AG08395 (cell line): Measurements from ENCODE around the gene SEMA4D.

Source experiments
- DNase-seq: peaks from one replicate; pipeline ENCODE4 v3.0.0; 2012; ENCODE audit warnings: mixed read lengths, low spot score

SEMA4D gene

DNA sequence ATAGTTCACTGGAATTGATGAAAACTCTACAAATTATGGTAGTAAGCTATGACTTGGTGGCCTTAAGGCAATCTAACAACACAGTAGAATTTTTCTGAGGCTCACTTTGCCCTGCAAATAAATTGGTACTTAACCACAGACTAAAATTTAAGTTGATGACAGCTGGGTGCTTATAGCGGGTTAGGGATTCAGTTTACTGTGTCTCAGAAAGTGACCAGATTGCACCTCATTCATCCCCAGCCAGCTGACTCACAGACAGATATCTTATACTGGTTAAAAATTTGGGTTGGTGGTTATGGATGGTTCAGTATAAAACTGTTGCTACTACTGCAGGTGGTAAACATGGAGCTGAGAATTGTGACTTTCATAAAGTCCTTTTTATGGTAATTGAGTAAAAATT, 184.1 kb downstream of the SEMA4D start:
- no peak for DNase-seq

DNA sequence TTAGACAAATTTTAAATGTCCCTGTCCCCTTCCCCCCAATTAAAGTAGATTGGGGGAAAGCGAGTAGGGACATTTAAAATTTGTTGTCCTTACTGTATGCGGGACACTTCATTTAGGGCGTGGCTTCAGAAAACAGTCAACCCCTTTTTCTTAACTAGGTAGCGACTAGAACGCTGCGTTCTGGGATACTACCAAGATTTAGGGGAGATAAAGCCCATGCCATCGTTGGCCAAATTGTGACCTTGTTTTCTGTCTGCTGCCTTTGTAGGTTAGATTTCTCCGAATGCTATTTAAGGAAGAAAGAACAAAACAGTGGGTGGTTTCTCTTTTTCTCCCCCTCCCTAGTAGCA, 185.7 kb downstream of the SEMA4D start:
- no peak for DNase-seq

DNA sequence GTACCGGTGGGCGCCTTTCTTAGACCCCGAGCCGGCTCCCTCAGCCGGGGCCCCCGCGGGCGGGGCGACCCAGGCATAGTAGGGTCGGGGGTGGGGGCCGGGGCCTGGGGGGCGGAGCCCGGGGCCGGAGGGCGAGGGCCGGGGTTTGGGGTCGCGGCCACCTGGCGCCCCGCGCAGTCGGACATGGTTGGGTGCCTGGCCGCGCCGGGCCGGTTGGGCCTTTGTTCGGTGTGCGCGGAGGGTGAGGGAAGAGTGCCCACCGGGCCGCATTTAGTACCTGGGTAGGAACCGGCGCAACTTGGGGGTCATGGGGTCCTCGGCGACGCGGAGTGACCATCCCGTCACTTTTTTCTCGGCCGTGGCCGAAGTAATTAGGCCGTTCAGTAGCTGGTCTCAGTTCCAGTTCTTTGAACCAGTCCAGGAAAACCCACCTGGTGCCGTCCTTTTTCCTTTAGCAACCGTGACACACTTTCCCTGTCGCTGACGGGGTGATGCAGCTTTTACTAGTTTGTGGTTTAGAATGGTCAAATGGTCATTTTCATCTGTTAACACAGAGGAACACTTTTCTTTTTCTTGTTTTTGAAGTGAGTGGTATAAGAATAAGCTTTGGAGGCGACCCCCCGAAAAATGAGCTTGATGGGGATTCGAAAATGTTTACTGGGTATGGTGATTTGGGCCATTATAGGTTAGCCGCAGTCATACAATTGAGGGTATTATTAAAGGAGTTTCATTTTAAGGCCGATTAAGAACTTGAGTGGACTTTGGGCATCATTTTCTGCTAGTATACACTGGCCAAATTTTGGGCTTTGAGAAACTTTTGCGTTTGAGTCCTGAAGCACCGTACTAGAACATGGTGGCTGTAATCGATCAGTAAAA, 186.3 kb downstream of the SEMA4D start:
- DNase-seq, result no peak
